GM18873 (cell line): ENCODE results near the gene C5orf47.

Experiments
- ATAC-seq: cut with Tn5 transposase; IDR thresholded peaks from one replicate; pipeline ENCODE4 v1.9.1; 2021; ENCODE audit warnings: mild to moderate bottlenecking, moderate library complexity, moderate number of reproducible peaks; ENCODE audit not compliant: unreplicated experiment, low FRiP score

C5orf47 gene

DNA sequence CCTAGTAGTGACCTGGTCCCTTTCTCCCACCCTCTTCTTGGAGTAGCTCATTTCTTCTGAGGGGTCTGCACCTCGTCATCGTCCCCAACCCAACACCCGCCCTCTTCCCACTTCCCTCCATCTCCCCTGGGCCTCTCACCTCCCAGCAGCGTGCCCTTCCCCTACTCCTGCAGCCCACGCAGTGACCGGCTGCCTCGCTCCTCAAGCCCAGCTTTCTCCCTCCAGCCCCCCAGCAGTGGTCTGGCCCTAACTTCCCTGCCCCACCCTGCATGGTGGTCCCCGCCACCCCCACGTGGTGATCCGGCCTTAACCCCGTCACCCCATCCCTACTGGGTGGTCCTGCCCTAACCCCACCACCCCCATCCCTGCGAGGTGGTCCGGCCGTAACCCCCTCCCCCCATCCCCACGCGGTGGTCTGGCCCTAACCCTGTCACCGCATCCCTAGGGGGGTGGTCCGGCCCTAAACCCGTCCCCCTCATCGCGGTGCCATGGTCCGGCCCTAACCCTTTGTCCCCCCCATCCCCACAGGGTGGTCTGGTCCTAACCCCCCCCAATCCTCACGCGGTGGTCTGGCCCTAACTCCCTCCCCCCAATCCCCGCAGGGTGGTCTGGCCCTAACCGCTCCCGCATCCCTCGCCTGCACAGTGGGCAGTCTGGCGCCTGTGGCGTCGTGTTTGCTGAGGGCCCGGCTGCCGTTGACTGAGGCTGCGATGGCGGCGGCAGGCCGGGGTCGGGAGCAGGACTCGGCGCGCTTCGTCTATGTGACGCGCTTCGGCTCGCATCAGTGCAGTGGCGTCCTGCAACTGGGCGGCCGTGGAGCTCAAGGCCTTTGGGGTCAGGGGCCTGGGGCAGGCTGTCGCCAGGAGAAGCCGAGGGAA is at the start of gene C5orf47:
Gene C5orf47, plus strand, starts transcription at position 617 of the 878 bp plus-strand sequence. Its CDS starts 94 bp downstream, at position 711.
- no peak for ATAC-seq

- no peak for ATAC-seq
Observed at GRCh38 chr5:173940269-173940668, 48.7 kb upstream of the C5orf47 start.

- ATAC-seq, result no peak
Observed at GRCh38 chr5:173941102-173941501, 47.9 kb upstream of the C5orf47 start.

DNA sequence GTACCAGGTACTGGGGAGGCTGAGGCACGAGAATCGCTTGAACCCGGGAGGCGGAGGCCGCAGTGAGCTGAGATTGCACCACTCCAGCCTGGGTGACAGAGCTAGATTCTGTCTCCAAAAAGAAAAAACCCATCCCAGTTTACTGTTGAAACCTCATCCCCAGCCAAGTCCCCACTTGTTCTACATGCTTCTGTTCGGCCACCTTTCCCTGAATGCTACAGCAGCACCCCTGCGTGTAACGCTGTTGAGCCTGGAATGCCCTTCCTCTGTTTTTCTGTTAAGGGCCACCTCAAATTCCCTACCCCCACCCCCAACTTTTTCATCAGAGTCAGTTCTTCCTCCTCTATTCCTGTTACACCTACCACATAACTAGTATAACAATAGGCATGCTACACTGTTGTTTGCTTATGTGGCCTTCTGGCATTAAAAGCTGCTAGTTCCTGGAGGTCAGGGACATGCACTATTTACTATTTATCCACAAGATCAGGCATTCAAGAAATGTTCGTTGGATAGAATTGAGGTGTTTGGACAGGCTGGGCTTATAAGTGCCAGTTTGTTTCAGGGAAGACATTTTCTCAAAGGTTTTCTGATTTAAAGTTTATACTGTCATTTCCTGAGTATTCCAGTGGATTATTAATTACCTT is 47.1 kb upstream of the C5orf47 start:
- ATAC-seq, result no peak

DNA sequence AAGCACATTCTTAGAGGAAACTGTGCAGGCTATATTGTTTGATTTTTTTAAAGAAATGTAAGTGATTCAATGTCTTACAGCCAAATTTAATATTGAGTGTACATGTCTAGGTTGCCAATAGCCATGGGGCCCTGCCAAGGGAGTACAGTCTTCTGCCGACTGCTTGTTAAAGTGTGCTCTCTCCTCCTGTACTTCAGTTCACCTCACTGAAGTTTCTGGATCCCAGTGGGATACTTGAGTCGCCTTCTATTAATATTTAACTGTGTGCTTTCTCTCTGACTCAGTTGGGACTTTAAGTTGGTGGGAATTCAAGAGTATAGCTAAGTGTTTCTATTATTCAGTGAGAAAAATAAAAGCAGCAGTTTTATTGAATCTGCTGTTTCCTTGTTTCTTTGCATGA is 44.5 kb upstream of the C5orf47 start:
- no peak for ATAC-seq

GRCh38 chr5:173945160-173945559 is 43.8 kb upstream of the C5orf47 start:
- no peak for ATAC-seq

- no peak for ATAC-seq
Observed at GRCh38 chr5:173946323-173946722, 42.6 kb upstream of the C5orf47 start.

DNA sequence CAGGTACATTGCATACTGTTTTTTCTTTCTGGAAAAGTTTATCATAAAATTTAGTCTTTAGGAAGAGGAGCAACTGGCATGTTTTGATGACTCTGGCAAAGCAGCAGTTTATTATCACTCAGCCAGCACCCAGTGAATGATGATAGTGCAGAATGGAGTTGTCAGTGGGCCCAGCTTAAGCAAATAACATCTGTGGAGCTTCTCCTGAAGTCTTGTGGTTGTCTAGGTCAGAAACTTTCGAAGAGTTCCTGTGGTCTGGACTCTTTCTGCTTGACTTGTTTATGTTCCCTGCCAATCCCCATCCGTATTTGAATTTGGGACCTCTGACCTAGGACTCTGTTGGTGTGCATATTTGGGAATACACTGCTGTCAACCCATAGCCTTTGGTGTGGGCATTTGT is 38.1 kb upstream of the C5orf47 start:
- ATAC-seq, result no peak

GRCh38 chr5:173953528-173954090 is 35.4 kb upstream of the C5orf47 start:
- no peak for ATAC-seq

- no peak for ATAC-seq
Observed at GRCh38 chr5:173954671-173955521, 34.1 kb upstream of the C5orf47 start.

DNA sequence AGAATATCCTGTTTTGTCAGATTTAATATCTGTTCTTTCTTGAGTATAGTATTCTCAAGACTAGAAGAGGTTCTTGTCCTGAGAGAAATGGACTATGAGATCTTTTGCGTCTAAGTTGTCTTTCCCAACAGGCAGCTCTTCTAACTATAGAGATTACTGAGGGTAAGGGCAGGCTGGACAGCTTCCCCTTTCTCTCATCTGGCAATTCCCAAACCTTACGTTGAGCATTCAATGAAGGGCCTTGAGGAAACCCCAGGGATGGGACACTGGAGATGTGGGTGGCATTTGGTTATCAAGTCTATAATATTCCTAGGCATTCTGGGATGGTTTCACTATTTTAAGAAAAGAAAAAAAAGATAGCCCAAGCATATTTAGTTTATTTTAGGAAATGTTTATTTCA is 28.0 kb upstream of the C5orf47 start:
- no peak for ATAC-seq

DNA sequence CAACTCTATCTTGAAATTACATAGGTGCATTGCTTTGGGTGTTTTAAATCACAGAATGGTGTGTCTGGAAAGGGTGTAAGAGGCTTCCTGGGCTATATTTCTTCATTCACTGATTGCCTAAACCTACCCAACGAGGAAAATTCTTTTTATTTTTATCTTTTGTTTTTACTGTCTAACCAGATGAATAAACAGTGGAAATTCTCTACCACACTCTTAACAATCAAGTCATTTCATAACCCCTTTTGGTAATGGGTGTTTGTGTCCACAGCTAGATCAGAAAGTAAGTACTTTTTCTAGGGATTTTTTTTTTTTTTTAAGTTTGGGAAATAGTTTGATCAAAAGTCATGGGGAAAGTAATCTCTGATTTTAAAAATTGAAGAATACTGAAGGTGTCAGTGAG is 27.6 kb upstream of the C5orf47 start:
- ATAC-seq, result no peak

GRCh38 chr5:173962436-173962972 is 26.5 kb upstream of the C5orf47 start:
- ATAC-seq, result no peak

GRCh38 chr5:173963182-173963838 is 25.7 kb upstream of the C5orf47 start:
- no peak for ATAC-seq

GRCh38 chr5:173963867-173964441 is 25.0 kb upstream of the C5orf47 start:
- no peak for ATAC-seq

GRCh38 chr5:173964506-173964905 is 24.5 kb upstream of the C5orf47 start:
- ATAC-seq, result no peak

GRCh38 chr5:173967241-173967640 is 21.7 kb upstream of the C5orf47 start:
- no peak for ATAC-seq

GRCh38 chr5:173968154-173968797 is 20.7 kb upstream of the C5orf47 start:
- ATAC-seq, result no peak
